IPS-15b (cell line): ENCODE data around the gene TENT4A.
"Not testable (repeated sequence)": the region's sequence is repeated elsewhere in the genome, so short reads cannot be mapped to it uniquely, and the experiment has no call there.

Source experiments
- H3K27me3 ChIP-seq: one replicate; pipeline ENCODE4 v1.6.1; 2013; ENCODE audit warnings: low read length; ENCODE audit not compliant: control insufficient read depth, insufficient read depth
- H3K36me3 ChIP-seq: one replicate; pipeline ENCODE4 v1.6.1; 2013; ENCODE audit warnings: low read length; ENCODE audit not compliant: control insufficient read depth, insufficient read depth
- H3K4me1 ChIP-seq: one replicate; pipeline ENCODE4 v1.6.1; 2013; ENCODE audit warnings: mild to moderate bottlenecking, low read length; ENCODE audit not compliant: control insufficient read depth, insufficient read depth
- H3K4me3 ChIP-seq: one replicate; pipeline ENCODE4 v1.5.1; 2013; ENCODE audit warnings: low read depth, low read length
- H3K9ac ChIP-seq: one replicate; pipeline ENCODE4 v1.6.1; 2013; ENCODE audit warnings: low read depth, mild to moderate bottlenecking, low read length
- H3K9me3 ChIP-seq: one replicate; pipeline ENCODE4 v1.6.1; 2013; ENCODE audit warnings: mild to moderate bottlenecking, low read length; ENCODE audit not compliant: control insufficient read depth, insufficient read depth

Gene TENT4A

GRCh38 chr5:6713274-6714225 lies at the start of gene TENT4A:
TSS of gene TENT4A (plus strand) at chr5:6713432. CDS start at chr5:6713984, 552 bp downstream.
- Histone ChIP-seq H3K4me3 (peak within 1 kb of the TSS; percentile 64), H3K9ac (peak within 1 kb of the TSS; percentile 76), H3K4me1 (peaks cover 11% of the 10 kb centered on the region), H3K36me3 (peaks cover 5% of the 10 kb centered on the region), H3K9me3 (no peaks in the 10 kb centered on the region), H3K27me3 (peaks cover 19% of the 10 kb centered on the region)

GRCh38 chr5:6666762-6667161 lies 46.5 kb upstream of the TENT4A start:
- H3K9me3 ChIP-seq, result no peaks in the 10 kb centered on the region
- H3K27me3 ChIP-seq, result no peaks in the 10 kb centered on the region
- H3K4me3 ChIP-seq, result no peak overlapping the region
- H3K4me1 ChIP-seq, result no peaks in the 10 kb centered on the region
- no peaks in the 10 kb centered on the region for H3K36me3 ChIP-seq
- no peak overlapping the region for H3K9ac ChIP-seq

- Histone ChIP-seq H3K36me3 (no peaks in the 10 kb centered on the region), H3K9ac (no peak overlapping the region), H3K9me3 (no peaks in the 10 kb centered on the region), H3K27me3 (no peaks in the 10 kb centered on the region), H3K4me1 (no peaks in the 10 kb centered on the region), H3K4me3 (no peak overlapping the region)
Observed at GRCh38 chr5:6667648-6668047, 45.6 kb upstream of the TENT4A start.

GRCh38 chr5:6668717-6669116 lies 44.5 kb upstream of the TENT4A start:
- H3K36me3 ChIP-seq, H3K4me1 ChIP-seq, H3K27me3 ChIP-seq, H3K4me3 ChIP-seq, H3K9me3 ChIP-seq, H3K9ac ChIP-seq: not testable (repeated sequence)

- Histone ChIP-seq H3K27me3 (no peaks in the 10 kb centered on the region), H3K4me1 (no peaks in the 10 kb centered on the region), H3K9me3 (no peaks in the 10 kb centered on the region), H3K4me3 (no peak overlapping the region), H3K9ac (no peak overlapping the region), H3K36me3 (no peaks in the 10 kb centered on the region)
Observed at GRCh38 chr5:6673031-6673430, 40.2 kb upstream of the TENT4A start.

GRCh38 chr5:6673963-6674362 lies 39.3 kb upstream of the TENT4A start:
- no peaks in the 10 kb centered on the region for H3K4me1 ChIP-seq
- H3K36me3 ChIP-seq, result no peaks in the 10 kb centered on the region
- H3K27me3 ChIP-seq, result no peaks in the 10 kb centered on the region
- H3K9me3 ChIP-seq, result no peaks in the 10 kb centered on the region
- no peak overlapping the region for H3K4me3 ChIP-seq
- H3K9ac ChIP-seq, result no peak overlapping the region

- H3K4me3 ChIP-seq, result no peak overlapping the region
- no peaks in the 10 kb centered on the region for H3K36me3 ChIP-seq
- no peak overlapping the region for H3K9ac ChIP-seq
- no peaks in the 10 kb centered on the region for H3K4me1 ChIP-seq
- H3K27me3 ChIP-seq, result no peaks in the 10 kb centered on the region
- H3K9me3 ChIP-seq, result no peaks in the 10 kb centered on the region
Observed at GRCh38 chr5:6674421-6674820, 38.8 kb upstream of the TENT4A start.

- Histone ChIP-seq H3K4me3 (no peak overlapping the region), H3K36me3 (no peaks in the 10 kb centered on the region), H3K9ac (no peak overlapping the region), H3K9me3 (no peaks in the 10 kb centered on the region), H3K4me1 (no peaks in the 10 kb centered on the region), H3K27me3 (no peaks in the 10 kb centered on the region)
Observed at GRCh38 chr5:6674886-6675285, 38.3 kb upstream of the TENT4A start.

GRCh38 chr5:6675784-6676491 lies 37.3 kb upstream of the TENT4A start:
- Histone ChIP-seq H3K4me1 (no peaks in the 10 kb centered on the region), H3K27me3 (peaks cover 2% of the 10 kb centered on the region), H3K9ac (no peak overlapping the region), H3K4me3 (no peak overlapping the region), H3K36me3 (no peaks in the 10 kb centered on the region), H3K9me3 (no peaks in the 10 kb centered on the region)

GRCh38 chr5:6676702-6677101 lies 36.5 kb upstream of the TENT4A start:
- no peaks in the 10 kb centered on the region for H3K9me3 ChIP-seq
- no peak overlapping the region for H3K9ac ChIP-seq
- no peak overlapping the region for H3K4me3 ChIP-seq
- H3K27me3 ChIP-seq, result peaks cover 2% of the 10 kb centered on the region
- H3K4me1 ChIP-seq, result no peaks in the 10 kb centered on the region
- H3K36me3 ChIP-seq, result no peaks in the 10 kb centered on the region

GRCh38 chr5:6678385-6678784 lies 34.8 kb upstream of the TENT4A start:
- Histone ChIP-seq H3K36me3 (no peaks in the 10 kb centered on the region), H3K4me3 (no peak overlapping the region), H3K9me3 (no peaks in the 10 kb centered on the region), H3K4me1 (no peaks in the 10 kb centered on the region), H3K27me3 (peaks cover 2% of the 10 kb centered on the region), H3K9ac (no peak overlapping the region)

GRCh38 chr5:6680922-6681321 lies 32.3 kb upstream of the TENT4A start:
- no peaks in the 10 kb centered on the region for H3K9me3 ChIP-seq
- H3K9ac ChIP-seq, result no peak overlapping the region
- H3K4me3 ChIP-seq, result no peak overlapping the region
- peaks cover 2% of the 10 kb centered on the region for H3K27me3 ChIP-seq
- H3K4me1 ChIP-seq, result no peaks in the 10 kb centered on the region
- no peaks in the 10 kb centered on the region for H3K36me3 ChIP-seq
